SK-N-DZ (cell line): Measurements from ENCODE around the gene RAB5IF.

ENCODE experiments used
- small RNA-seq, 2 experiments: library from RNA; depleted of rRNA; stranded (forward); fragments of <200 nt; gene quantifications; one replicate each; pipeline ENCODE3, GENCODE V24; 2014

The RAB5IF gene

Small RNA genes lying within 50 kb of the gene (small RNA-seq; reads per million reads assigned to genes)
- gene RF00017 = 0 reads per million in 2 experiments
